Activated CD8-positive, alpha-beta memory T cell treated with anti-CD3 and anti-CD28 coated beads for 24 hours (primary cell): Measurements from ENCODE around the gene AOPEP.

Experiments used
- DNase-seq: peaks from one replicate; pipeline ENCODE4 v3.0.0-alpha.2; 2020

The AOPEP gene

DNA sequence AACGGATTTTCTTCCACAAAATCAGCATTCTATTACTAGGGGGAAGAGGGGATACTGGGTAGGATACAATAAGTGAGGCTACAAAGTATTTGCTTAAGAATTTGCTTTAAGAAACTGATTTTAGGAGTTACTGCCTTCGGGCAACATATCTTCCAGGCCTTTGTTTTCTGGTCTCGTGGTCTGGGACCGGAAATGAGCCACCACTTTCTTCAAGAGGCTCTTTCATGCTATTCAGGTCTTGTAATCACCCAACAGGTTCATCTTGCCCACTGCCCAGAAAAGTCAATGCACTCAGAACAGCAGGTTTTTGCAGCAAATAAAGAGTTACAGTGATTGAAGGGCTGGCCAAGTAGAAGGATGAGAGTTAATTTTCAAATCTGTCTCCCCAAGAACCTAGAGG, 6.6 kb upstream of the AOPEP start:
- DNase-seq: no peak

DNA sequence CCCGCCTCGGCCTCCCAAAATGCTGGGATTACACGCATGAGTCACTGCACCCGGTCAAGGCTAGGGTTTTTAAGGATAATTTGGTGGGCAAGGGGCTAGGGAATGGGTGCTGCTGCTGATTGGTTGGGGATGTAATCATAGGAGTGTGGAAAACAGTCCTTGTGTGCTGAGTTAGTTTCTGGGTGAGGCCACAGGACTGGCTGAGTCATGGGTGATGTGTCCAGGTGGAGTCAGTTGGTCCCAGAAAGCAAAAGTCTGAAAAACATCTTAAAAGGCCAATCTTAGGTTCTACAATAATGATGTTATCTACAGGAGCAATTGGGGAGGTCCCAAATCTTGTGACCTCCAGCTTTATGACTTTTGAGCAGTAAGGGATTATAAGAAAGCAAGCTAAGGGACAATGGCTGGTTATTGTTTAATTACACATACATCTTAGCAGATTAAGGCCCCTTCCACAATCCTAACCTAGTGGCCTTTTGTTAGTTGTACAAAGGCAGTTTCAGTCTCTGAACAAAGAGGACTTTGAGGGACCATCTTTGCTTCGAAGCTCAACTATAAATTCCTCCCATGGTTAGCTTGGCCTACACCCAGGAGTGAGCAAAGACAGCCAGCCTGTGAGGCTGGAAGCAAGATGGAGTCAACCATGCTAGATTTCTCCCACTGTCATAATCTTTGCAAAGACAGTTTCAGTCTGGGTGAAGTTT, 5.5 kb upstream of the AOPEP start:
- no peak for DNase-seq

DNA sequence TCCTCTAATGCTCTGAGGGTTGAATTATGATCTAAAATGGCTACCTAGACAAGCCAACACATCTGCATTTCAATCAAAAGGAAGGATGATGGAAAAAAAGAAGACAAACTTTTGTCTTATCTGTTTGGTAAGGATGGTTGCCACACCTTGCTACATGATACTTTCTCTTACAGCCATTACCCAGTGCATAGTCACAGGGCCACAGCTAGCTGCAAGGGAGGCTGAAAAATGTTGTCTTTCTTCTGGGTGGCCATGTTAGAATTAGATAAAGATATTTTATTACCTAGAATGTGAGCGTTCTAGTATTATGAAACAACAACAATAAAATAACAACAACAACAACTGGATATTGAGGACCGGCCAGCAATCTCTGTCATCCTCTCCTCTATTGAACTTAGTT, 4.7 kb upstream of the AOPEP start:
- no peak for DNase-seq

DNA sequence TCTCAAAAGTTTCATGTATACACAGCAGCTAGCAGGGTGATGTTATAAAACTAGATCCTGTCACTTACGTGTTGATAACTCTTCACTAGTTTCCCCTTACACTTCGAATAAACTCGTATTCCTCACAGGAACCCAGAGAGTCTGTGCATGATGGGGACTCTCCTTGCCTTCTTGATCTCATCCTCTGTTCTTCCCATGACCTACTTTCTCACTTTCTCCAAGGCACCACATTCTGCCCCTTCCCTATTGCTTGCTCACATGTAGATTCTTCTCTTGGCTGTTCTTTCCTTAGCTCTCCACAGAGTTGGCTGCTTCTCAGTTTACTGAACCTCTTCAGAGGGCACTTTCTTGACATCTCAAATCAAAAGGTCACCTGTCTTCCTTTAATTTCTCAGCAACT, 1.2 kb upstream of the AOPEP start:
- no peak for DNase-seq

DNA sequence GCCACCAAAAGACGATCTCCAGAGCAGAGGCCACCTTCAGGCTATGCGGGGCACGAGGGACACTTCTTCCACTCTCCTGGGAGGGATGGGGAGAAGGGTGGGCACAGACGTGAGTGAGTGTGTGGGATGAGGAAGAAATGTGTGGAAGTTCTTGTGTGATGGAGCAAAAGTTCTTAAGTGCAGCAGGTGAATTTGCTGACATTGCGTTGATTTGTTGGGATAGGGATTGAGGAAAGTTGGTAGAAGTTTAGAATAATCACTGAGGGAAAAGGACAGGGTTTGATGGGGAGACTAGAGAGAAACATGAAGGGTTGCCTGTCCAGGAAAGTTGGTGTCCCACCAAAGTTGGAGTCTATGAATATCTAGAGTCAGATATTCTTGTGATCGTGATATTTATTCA, 2.2 kb downstream of the AOPEP start:
- no peak for DNase-seq

DNA sequence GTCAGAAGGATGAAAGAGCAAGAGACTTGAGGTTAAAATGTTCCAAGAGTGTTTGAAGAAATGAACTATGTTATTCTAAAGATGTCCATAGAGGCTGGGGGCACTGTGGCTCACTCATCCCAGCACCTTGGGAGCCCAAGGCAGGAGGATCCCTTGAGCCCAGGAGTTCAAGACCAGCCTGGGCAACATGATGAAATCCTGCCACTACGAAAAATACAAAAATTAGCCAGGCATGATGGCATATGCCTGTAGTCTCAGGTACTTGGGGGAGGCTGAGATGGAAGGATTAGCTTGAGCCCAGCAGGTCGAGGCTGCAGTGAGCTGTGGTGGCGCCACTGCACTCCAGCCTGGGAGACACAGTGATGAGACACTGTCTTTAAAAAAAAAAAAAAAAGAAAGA, 2.7 kb downstream of the AOPEP start:
- no peak for DNase-seq

DNA sequence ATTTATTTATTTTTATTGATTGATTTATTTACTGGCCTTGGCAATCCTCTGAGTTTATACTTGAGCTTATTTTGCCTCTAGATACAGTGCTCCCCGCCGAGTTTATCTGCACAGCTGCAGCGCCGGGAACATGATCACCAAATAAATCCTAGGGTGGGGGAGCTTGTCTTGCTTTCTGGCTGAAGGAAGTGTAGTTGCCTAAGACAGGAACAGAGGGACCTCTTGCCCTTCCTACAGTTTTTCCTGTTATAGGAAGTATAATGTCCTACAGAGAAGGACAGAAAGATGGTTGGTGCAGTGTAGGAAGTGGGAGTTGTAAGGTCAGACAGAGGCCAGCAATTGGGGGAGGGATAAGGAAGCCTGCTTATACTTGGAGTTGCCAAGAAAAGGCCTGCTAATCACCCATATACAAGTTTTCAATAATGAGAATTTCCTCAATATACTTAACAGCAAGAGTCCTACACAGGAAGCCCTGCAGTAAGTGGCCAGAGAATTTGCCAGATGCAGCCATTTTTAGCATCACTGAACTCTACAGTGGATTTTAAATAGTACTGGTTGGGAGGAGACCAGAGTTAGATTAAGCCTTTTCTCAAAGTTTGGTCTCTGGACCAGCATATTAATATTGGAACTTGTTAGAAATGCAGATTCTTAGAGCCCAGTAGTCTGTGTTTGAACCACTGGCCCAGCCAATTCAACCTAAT, 7.7 kb downstream of the AOPEP start:
- DNase-seq: no peak

DNA sequence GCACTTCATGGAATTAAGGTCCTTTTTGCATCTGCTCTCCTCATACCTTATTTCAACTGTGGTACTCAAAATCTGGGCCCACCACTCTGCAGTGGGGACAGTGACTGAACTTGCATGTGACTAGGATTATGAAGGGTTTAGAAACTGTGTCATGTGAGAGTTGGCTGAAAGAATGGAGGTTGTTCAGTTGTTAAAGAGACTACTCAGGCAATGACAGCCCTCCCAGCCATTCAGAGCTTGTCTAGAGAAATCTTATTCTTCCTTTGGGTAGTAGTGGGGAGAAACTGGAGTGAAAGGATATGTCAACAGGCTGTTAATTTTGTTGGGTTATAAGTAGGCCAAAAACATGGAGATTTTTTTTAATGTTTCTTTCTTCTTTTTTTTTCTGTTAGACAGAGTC, 10.3 kb downstream of the AOPEP start:
- DNase-seq: no peak

DNA sequence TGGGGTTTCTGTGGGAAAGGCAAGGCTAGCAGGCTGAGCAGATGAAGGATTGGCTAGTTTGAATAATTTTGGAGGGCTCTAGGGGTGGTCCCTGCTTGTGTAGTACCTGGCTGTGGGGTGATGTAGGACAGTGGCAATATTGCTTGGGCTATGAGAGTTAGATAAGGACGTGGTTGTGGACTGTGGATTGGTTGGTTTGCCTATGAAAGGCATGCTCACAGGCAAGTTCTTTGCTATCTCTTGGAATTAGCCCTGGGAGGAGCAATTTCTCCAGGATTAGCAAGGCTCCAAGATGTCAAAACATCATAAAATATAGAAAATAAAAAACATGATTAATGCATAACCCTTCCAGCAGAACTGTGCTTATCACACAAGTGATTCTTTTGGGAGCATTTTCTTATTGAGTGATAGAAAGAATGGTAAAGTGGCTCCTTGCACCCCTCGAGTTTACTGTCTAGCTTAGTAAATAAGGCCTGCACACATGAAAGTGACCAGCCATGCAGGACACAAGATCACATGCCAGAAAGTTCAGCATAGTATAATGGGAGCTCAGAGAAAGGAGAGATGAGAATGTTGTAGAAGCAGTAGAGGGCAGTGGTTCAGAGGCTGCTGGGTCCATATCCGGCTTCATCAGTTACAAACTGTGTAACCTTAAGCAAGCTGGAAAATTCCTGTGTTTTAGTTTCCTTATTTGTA, 13.8 kb downstream of the AOPEP start:
- DNase-seq: no peak

DNA sequence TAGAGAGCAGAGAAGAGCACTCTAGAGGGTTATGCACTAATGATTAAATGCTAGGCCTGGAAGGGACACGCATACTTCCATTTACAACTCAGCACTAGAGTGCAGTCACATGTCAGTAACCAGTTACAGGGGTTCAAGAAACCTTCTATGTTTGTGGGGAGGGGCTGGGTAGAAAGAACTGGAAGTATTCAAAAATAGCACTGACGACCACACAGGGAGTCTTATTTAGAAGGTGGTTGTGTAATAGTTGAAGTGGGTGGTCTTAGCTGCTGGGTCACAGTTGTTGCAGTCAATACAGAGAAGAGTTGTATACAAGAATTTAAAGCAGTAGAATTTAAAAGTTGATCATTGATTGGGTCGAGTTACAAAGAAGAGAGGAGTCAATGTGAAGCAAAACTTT, 15.4 kb downstream of the AOPEP start:
- no peak for DNase-seq

DNA sequence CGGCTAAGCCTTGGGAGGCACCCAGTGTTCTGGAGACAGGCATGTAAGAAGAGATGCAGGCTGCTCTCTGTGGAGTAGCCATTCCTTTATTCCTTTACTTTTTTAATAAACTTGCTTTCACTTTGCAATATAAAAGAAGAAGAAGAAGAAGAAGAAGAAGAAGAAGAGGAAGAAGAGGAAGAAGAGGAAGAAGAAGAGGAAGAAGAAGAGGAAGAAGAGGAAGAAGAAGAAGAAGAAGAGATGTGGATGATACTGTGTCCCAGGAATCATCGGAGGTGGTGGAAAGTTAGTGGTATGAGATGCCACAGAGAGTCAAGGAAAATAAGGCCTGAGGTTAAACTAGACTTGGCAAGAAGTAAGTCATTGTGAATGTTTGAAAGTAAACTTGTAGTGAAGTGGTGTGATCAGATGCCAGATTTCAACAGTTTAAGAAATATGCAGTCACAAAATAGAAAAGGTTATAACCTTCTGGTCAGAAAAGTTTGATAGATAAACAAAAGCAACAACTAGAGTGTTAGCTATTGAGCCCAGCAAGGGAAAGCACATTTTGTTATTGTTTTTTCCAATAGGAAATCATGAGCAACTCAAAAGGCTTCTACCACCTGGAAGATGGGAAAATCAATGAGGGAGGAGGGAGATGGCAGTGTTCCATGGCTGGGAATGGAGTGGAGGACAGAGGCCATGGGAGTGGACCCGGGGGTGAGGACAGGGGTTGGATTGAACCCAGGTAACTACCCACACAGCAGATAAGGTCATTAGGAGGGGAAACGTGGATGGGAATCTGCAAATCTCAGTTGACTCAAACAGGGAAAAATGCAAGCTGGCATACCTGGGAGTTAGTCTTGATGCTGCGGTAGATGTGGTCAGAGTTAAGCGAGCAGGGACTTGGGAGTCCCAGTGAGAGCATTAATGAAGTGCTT, 16.8 kb downstream of the AOPEP start:
- no peak for DNase-seq

DNA sequence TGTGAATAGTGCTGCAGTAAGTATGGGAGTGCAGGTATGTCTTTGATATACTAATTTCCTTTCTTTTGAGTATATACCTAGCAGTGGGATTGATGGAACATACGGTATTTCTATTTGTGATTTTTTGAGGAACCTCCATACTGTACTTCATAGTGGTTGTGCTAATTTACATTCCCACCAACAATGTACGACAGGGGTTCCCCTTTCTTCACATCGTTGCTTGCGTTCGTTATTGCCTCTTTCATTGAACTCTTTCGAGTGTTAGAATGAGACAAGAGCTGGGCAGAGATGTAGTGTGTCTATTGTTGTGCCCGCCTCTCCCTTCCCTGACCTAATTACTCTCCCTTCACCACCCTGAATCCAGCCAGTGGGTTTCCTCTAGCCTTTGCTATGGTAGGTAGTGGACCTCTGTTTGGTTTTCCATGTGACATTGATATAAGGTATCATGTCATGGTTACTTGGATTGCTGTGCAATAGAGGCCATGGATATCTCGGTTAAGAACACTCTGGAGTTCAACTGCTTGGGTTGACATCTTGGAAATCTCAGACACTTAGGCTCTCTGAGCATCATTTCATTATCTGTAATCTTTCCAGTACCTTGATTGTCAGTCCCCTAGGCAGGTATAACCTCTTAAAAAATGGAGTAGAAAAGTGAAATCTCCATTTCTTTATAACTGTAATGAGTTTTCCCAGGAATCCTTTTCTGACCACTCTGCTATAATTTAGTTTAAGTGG, 19.5 kb downstream of the AOPEP start:
- DNase-seq: no peak

DNA sequence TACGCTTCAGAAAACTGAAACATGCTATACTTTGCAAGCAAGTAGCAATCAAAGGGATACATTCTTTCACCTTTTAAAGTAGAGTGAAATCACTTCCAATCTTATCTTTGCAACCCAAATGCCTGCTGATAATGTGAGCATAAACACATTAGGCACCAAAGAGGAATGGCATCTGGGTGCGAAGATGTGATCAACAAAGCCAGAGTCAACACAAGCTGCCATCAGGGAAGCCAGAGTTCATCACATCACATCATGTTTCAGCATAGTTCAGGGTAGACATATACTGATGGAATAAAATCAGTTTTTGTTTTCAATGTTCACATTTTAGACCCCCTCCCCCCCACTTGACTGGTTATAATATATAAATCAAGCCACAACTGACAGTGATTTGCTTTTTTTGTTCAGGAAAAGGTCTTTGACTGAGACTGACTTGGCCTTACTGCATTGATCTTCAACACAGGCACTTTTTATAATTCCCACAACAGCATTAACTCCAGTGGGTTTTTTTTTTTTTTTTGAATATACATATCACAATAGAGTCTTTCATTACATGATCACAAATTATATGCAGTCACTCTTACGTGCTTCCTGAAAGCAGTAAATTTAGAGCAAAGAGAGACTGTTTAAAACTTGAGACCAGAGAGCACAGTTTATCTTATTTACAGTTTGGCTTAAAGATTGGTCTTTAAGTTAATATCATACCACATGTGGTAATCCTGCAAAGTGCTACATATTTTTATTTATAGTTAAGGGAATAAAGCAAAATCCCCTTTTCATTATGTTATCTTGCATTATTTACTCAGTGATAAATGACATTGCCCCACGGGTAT, 20.3 kb downstream of the AOPEP start:
- DNase-seq: no peak

DNA sequence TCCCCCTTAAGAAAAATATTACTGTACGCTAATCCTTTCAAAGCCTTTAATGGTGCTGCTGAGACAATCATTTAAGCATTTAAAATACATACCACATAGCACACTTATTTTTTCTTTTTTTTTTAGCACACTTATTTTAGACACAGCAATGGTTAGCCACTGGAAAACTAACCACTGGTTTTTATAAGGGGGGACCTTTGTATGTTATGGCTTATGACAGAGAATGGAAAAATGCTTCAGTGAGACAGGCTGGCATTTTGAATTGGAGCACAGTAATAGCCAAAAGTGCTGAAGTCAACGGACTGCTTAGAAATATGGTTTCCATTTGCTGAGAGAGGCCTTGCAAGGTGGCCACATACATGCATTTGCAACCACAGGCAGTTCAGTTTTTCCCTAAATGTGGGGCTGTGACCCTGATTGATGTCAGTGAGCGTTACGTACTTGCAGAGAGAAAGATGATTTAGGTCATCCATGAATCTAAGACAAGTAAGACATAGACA, 28.5 kb downstream of the AOPEP start:
- no peak for DNase-seq

DNA sequence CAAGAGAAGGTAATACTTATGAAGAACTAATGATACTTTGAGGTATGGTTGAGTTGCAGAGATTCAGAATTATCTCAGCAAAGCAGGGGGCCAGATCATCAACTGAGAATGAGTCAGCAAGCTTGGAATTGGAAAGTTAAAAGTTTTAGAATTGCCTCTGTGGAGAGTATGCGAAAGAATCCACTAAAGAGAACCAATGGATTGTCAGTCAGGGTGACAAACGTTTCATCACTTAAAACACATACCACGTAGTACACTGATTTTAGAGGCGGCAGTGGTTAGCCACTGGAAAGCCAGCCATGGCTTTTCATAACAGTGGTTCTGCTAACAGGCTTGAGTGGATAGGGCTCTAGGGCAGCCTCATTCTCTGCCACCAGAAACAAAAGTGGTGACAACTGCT, 30.7 kb downstream of the AOPEP start:
- no peak for DNase-seq

DNA sequence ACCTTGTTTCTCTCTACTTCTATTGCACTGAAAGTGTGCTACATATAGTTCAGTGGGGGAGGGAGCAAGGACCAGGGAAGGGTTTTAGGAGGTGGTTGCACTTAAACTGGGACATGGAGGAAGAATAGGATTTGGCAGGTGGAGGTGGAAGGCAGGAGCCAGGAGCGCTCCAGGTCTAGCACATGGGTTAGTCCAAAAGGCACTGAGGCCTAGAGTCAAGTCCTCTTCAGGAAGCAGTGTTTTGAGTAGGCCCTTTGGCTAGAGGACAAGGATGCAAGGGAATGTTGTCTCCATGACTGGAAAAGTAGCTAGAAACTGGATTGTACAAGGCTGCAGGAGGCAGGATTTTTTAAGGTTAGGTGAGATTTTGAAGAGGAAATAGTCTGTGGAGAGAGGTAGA, 31.5 kb downstream of the AOPEP start:
- no peak for DNase-seq

DNA sequence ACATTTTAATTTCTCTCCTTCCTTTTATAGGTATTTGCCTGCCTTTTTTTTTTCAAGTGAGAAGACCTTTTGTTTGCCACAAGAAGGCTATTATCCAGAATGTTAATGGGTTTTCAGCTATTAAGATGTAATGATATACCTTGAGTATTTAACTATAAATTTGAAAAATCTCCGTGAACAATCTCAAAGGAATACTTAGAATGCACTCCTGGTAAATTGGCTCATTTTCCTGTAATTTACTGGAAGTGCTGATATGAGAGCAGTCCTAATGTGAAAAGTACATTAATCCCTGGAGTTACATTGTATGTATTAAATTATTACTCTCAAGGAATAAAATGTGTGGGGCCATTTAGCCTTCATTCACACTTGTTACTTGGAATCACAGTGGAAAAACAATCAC, 32.4 kb downstream of the AOPEP start:
- DNase-seq: no peak

DNA sequence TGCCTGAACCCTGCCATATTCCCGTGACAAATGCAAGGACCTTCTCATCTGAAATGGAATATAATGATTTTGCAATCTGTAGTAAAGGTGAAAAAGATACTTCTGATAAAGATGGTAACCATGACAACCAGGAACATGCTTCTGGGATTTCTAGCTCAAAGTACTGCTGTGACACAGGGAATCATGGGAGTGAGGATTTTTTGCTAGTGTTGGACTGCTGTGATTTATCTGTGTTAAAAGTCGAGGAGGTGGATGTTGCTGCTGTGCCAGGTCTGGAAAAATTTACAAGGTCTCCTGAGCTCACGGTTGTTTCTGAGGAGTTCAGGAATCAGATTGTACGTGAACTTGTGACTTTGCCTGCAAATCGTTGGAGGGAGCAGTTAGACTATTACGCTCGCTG, 33.5 kb downstream of the AOPEP start:
- no peak for DNase-seq

DNA sequence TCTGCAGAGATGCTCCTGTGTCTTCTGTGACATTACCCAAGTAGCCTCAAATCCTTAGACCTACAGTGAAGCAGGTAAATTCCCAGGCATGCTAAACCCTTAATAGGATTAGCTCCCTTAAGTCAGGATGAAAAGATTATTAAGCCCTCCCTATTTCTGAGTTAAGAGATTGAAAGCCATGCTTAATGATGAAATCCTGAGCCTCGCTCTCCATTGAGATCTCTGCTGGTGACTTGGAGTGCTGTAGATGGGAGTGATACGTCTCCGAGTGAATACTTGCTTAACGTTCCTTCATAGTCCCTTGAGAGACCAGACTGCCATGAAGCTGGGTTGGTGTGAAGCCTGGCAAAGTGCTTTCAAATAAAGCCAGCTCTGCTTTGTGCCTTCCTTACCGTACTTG, 34.2 kb downstream of the AOPEP start:
- DNase-seq: no peak

DNA sequence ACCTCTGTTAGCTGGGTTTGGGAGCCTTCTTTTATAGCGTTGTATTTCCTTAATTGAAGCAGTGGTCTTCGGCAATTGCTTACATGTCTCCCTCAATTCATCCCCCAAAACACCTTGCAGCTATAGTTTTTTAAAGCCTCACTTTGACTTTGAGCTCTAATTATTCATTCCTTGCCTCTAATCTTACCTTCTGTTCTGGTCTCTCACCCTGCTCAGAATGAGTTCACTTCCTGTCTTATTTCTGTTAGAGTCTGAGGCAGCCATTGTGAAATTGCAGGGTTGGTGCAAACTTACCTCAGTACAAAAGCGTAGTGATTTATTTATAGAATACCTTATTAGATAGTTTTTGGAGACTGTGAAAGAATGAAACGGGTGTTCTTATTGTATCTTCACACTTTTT, 35.0 kb downstream of the AOPEP start:
- DNase-seq: no peak

DNA sequence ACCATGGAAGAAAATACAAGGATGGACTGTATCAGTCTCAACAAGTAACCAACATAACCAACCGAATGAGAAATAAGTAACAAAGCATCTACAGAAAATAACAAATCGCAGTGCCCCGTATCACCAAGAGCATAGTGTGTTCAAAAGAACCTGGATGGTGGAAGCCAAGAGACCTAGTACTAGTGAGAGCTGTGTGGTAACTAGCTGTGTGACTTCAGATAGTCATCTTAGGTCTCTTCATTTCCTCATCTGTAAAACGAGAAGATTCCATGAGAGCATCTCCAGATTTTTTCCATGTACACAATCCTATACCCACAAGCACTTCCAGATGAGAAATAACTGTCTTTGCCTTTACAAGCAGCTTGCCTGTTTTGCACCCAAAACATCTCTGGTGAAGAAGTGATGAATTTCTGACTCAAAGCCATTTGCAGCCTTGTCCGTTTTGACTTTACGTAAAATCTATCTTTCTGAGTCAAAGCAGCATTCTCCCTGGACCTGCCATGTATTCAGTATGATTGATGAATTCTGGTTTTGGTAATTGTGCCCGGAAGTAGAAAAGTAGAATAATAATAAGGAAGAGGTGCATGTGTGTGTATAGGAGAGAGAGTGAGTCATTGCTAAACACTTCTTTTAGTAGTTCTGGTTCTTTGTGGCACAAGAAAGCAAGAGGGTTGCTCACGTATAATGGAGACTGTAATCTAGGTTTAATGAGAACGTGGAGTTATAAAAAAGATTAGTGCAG, 41.0 kb downstream of the AOPEP start:
- DNase-seq: no peak
